AG09309 (cell line): ENCODE data around the gene DCAF11.

Source experiments
- DNase-seq: peaks from one replicate; pipeline ENCODE4 v3.0.0-alpha.2; 2010; ENCODE audit warnings: low read depth
- H3K4me3 ChIP-seq: 2 replicates; pipeline ENCODE4 v1.5.1; 2011; ENCODE audit warnings: mild to moderate bottlenecking, low read depth, low read length, moderate library complexity; ENCODE audit not compliant: control insufficient read depth
- TF ChIP-seq, protein P1 (sequence below): IDR thresholded peaks from 2 replicates; pipeline ENCODE4 v1.5.1; 2011; ENCODE audit warnings: mild to moderate bottlenecking, low read depth, low read length, inconsistent platforms; ENCODE audit not compliant: insufficient read depth, control insufficient read depth; ENCODE audit errors: missing control alignments

Gene DCAF11

DNA sequence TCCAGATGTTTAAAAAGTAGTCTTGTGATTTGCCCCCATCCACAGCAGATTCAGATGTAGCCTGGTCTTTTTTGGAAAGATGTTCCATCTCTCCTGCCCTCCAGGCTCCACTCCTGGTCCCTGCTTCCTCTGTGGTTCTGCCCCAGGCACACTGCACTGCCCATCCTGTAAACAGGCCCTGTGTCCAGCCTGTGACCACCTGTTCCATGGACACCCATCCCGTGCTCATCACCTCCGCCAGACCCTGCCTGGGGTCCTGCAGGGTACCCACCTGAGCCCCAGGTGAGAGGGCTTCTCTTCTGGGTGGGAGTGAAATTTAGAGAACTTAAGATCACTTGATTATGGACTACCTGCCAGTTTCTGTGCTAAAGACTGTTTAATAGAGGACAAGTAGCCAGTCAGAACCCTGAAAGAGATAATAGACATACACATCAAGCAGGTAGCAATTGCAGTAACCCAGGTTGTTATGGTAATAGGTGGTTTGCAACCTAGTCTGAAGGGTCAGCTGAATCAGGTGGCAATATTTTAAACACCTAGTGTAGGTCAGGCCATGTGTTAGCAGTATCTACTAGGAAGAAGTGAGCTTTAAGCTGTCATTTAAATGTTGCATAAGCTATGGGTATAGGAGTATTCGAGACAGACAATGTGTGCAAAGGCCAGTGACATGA, 34.9 kb downstream of the DCAF11 start:
- no peak for DNase-seq
- H3K4me3 ChIP-seq: no peak overlapping the region
- TF ChIP-seq, protein P1, sequence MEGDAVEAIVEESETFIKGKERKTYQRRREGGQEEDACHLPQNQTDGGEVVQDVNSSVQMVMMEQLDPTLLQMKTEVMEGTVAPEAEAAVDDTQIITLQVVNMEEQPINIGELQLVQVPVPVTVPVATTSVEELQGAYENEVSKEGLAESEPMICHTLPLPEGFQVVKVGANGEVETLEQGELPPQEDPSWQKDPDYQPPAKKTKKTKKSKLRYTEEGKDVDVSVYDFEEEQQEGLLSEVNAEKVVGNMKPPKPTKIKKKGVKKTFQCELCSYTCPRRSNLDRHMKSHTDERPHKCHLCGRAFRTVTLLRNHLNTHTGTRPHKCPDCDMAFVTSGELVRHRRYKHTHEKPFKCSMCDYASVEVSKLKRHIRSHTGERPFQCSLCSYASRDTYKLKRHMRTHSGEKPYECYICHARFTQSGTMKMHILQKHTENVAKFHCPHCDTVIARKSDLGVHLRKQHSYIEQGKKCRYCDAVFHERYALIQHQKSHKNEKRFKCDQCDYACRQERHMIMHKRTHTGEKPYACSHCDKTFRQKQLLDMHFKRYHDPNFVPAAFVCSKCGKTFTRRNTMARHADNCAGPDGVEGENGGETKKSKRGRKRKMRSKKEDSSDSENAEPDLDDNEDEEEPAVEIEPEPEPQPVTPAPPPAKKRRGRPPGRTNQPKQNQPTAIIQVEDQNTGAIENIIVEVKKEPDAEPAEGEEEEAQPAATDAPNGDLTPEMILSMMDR: no peak

DNA sequence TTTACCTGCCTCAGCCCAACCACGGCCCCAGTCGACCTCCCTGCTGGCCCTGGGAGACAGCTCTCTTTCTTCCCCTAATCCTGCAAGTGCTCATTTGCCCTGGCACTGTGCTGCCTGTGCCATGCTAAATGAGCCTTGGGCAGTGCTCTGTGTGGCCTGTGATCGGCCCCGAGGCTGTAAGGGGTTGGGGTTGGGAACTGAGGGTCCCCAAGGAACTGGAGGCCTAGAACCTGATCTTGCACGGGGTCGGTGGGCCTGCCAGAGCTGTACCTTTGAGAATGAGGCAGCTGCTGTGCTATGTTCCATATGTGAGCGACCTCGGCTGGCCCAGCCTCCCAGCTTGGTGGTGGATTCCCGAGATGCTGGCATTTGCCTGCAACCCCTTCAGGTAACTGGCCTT, 35.5 kb downstream of the DCAF11 start:
- no peak overlapping the region for H3K4me3 ChIP-seq
- TF ChIP-seq, protein P1: no peak
- DNase-seq: no peak

DNA sequence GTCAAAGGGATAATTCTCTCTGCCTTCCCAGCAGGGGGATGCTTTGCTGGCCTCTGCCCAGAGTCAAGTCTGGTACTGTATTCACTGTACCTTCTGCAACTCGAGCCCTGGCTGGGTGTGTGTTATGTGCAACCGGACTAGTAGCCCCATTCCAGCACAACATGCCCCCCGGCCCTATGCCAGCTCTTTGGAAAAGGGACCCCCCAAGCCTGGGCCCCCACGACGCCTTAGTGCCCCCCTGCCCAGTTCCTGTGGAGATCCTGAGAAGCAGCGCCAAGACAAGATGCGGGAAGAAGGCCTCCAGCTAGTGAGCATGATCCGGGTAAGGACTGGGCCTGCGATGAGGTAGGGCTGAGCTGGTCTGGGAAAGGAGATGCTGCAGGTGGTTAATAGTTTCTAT, 36.0 kb downstream of the DCAF11 start:
- DNase-seq: no peak
- TF ChIP-seq, protein P1: no peak
- no peak overlapping the region for H3K4me3 ChIP-seq

DNA sequence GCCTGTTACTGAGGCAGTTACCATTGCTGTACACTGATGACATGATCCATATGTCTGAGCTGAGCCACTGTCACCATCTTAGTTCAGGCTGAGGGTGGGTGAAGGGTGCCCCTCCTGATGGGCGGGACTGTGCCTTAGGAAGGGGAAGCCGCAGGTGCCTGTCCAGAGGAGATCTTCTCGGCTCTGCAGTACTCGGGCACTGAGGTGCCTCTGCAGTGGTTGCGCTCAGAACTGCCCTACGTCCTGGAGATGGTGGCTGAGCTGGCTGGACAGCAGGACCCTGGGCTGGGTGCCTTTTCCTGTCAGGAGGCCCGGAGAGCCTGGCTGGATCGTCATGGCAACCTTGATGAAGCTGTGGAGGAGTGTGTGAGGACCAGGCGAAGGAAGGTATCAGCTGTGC, 36.4 kb downstream of the DCAF11 start:
- DNase-seq: no peak
- TF ChIP-seq, protein P1: no peak
- H3K4me3 ChIP-seq: no peak overlapping the region

DNA sequence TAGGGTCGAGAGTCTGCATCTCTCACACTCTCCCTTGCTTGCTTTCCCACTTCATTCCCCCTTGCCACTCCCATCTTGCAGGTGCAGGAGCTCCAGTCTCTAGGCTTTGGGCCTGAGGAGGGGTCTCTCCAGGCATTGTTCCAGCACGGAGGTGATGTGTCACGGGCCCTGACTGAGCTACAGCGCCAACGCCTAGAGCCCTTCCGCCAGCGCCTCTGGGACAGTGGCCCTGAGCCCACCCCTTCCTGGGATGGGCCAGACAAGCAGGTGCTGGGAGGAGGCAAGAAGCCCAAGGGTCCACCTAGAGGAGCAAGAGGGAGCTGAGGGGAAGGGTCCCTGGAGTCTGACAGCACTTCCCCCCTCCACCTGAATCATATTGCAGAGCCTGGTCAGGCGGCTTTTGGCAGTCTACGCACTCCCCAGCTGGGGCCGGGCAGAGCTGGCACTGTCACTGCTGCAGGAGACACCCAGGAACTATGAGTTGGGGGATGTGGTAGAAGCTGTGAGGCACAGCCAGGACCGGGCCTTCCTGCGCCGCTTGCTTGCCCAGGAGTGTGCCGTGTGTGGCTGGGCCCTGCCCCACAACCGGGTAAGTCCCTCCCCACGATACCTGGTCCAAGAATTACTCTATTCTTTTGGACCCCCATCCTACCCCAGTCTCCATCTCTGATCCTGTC, 37.0 kb downstream of the DCAF11 start:
- no peak for DNase-seq
- no peak overlapping the region for H3K4me3 ChIP-seq
- TF ChIP-seq, protein P1: no peak

DNA sequence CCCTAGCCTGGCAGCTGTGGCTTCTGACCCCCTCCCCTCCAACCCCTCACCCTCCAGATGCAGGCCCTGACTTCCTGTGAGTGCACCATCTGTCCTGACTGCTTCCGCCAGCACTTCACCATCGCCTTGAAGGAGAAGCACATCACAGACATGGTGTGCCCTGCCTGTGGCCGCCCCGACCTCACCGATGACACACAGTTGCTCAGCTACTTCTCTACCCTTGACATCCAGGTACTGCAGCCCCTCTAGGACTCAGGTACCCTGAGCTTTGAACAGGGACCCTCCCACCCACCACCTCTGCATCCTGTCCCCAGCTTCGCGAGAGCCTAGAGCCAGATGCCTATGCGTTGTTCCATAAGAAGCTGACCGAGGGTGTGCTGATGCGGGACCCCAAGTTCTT, 40.5 kb downstream of the DCAF11 start:
- TF ChIP-seq, protein P1: no peak
- no peak overlapping the region for H3K4me3 ChIP-seq
- no peak for DNase-seq
